ENCODE measurements around the gene CDKL1.
"Not testable (repeated sequence)": the region's sequence is repeated elsewhere in the genome, so short reads cannot be mapped to it uniquely, and the experiment has no call there.

Gene CDKL1

GRCh38 chr14:50333014-50333509, 63.6 kb downstream of the CDKL1 start:
- DNase-seq (ENCODE audit: low spot score): no peak

- DNase-seq (ENCODE audit: low spot score): no peak
Measured at GRCh38 chr14:50331596-50331995, 65.1 kb downstream of the CDKL1 start.

- peak; percentile 93 for DNase-seq (ENCODE audit: low spot score)
Measured at GRCh38 chr14:50321009-50321660, 75.5 kb downstream of the CDKL1 start.

- DNase-seq (ENCODE audit: low spot score): peak; percentile 38
Measured at GRCh38 chr14:50320283-50320682, 76.4 kb downstream of the CDKL1 start.

- DNase-seq (ENCODE audit: low spot score): no peak
Measured at GRCh38 chr14:50319721-50320120, 77.0 kb downstream of the CDKL1 start.

- no peak for DNase-seq (ENCODE audit: low spot score)
Measured at GRCh38 chr14:50319293-50319692, 77.4 kb downstream of the CDKL1 start.

- peak; percentile 17 for DNase-seq (ENCODE audit: low spot score)
Measured at GRCh38 chr14:50318031-50318626, 78.6 kb downstream of the CDKL1 start.

- DNase-seq (ENCODE audit: low spot score): not testable (repeated sequence)
Measured at GRCh38 chr14:50314098-50314497, 82.6 kb downstream of the CDKL1 start.

- no peak for DNase-seq (ENCODE audit: low spot score)
Measured at GRCh38 chr14:50312734-50313054, 84.0 kb downstream of the CDKL1 start.

GRCh38 chr14:50311972-50312733, 84.5 kb downstream of the CDKL1 start, which contains the start of the genes DMAC2L and L2HGDH:
Gene DMAC2L (plus strand): TSS chr14:50312324. CDS start chr14:50321488, 9,164 bp downstream.
Gene L2HGDH (minus strand): TSS chr14:50312229. CDS start chr14:50312150, 79 bp downstream.
- DNase-seq (ENCODE audit: low spot score): peak; percentile 92

GRCh38 chr14:50311337-50311971, 85.2 kb downstream of the CDKL1 start:
- no peak for DNase-seq (ENCODE audit: low spot score)

GRCh38 chr14:50310445-50310844, 86.2 kb downstream of the CDKL1 start:
- DNase-seq (ENCODE audit: low spot score): no peak

- no peak for DNase-seq (ENCODE audit: low spot score)
Measured at GRCh38 chr14:50308363-50308915, 88.2 kb downstream of the CDKL1 start.

- DNase-seq (ENCODE audit: low spot score): no peak
Measured at GRCh38 chr14:50303744-50304471, 92.8 kb downstream of the CDKL1 start.

- no peak for DNase-seq (ENCODE audit: low spot score)
Measured at GRCh38 chr14:50301914-50302313, 94.8 kb downstream of the CDKL1 start.

- no peak for DNase-seq (ENCODE audit: low spot score)
Measured at GRCh38 chr14:50299585-50299984, 97.1 kb downstream of the CDKL1 start.

GRCh38 chr14:50290306-50290705, 106.4 kb downstream of the CDKL1 start:
- DNase-seq (ENCODE audit: low spot score): no peak

GRCh38 chr14:50288146-50288545, 108.5 kb downstream of the CDKL1 start:
- no peak for DNase-seq (ENCODE audit: low spot score)

- no peak for DNase-seq (ENCODE audit: low spot score)
Measured at GRCh38 chr14:50285861-50286260, 110.8 kb downstream of the CDKL1 start.

Data from activated CD4-positive, alpha-beta T cell treated with anti-CD3 and anti-CD28 coated beads, Interleukin-2, Interleukin-4, amounts not matched to agents 100 ng/mL and 50 ng/mL, durations not matched to agents 16 hours and 8 hours (primary cell).